GM10248 (cell line): ENCODE data around the gene FOXL3.

Experiments
- CTCF ChIA-PET: fragments of 300-600 bp; sonication (Branson Sonifier 250); formaldehyde crosslinking; extraction: SDS; loops from one replicate; lab custom pipeline; 2021; ENCODE audit warnings: antibody characterized with exemption; lab: Yijun Ruan, JAX
- POLR2A ChIA-PET: fragments of 350-650 bp; sonication (Branson Sonifier 250); formaldehyde crosslinking; extraction: SDS; loops from one replicate; lab custom pipeline; 2020; ENCODE audit warnings: antibody characterized with exemption; lab: Yijun Ruan, JAX
- DNase-seq: peaks from one replicate; pipeline ENCODE4 v3.0.0; 2012; ENCODE audit errors: extremely low spot score
- CTCF ChIP-seq: IDR thresholded peaks from 2 replicates; pipeline ENCODE4 v1.5.1; 2012; ENCODE audit warnings: mild to moderate bottlenecking, low read depth; ENCODE audit errors: extremely low read depth, missing control alignments, control extremely low read depth

The FOXL3 gene

GRCh38 chr7:271266-272107, 18.5 kb upstream of the FOXL3 start:
- no peak for TF ChIP-seq CTCF

DNA sequence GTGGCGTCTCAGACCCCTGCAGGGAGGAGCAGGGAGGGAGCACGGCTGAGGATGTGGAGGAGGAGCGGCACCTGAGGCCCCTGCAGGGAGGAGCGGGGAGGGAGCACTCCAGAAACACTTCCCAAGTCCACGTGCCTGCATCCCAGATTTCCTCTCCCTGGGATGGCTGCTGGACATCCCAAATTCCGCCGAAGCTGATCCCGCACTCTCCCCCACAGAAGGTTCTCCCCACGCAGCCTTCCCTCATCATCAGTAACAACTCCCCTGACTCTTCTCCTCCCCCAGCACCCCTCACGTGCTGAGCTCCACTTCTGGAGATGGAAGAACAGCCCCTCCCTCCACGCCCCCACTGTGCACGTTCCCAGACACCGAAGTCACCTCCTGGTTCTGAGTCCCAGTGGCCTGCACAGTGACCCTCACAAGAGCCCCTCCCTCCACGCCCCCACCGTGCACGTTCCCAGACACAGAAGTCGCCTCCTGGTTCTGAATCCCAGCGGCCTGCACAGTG, 17.8 kb upstream of the FOXL3 start:
- ChIA-PET CTCF (interaction anchor here (8.7 kb wide), 1 partner anchor 8 kb away, joined by 61 read pairs; no protein-coding TSS in a partner anchor), POLR2A (no interaction called here)
- no peak for TF ChIP-seq CTCF
- no peak for DNase-seq

More at GRCh38 chr7:271266-272107, 18.5 kb upstream of the FOXL3 start:
- CTCF ChIA-PET, result interaction anchor here (8.7 kb wide), 1 partner anchor 7 kb away, joined by 61 read pairs; no protein-coding TSS in a partner anchor
- POLR2A ChIA-PET, result no interaction called here
- no peak for DNase-seq

GRCh38 chr7:272631-273030, 17.3 kb upstream of the FOXL3 start:
- POLR2A ChIA-PET, result no interaction called here

DNA sequence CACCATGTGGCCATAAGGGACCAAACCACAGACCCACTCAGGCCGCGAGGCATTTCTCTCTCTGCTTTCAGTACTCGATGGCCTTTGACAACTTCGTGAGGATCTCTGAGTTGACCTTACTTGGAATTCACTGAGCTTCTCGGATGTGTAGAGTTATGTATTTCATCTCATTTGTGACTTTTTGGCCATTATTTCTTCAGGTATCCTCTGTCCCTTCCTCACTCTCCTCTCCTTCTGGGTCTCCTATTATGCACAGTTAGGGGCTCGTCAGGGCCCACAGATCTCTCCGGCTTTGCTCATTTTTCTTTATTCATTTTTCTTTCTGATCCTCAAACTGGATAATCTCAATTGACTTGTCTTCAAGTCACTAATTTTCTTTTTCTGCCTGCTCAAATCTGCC, 16.6 kb upstream of the FOXL3 start:
- ChIA-PET POLR2A (no interaction called here), CTCF (interaction anchor here (8.7 kb wide), 1 partner anchor 9 kb away, joined by 61 read pairs; no protein-coding TSS in a partner anchor)
- TF ChIP-seq CTCF, result no peak
- no peak for DNase-seq

More at GRCh38 chr7:272631-273030, 17.3 kb upstream of the FOXL3 start:
- CTCF ChIA-PET, result interaction anchor here (8.7 kb wide), 1 partner anchor 8 kb away, joined by 61 read pairs; no protein-coding TSS in a partner anchor
- no peak for TF ChIP-seq CTCF
- DNase-seq, result no peak

GRCh38 chr7:274266-274665, 15.7 kb upstream of the FOXL3 start:
- ChIA-PET POLR2A (no interaction called here), CTCF (interaction anchor here (8.7 kb wide), 1 partner anchor 10 kb away, joined by 61 read pairs; no protein-coding TSS in a partner anchor)
- no peak for TF ChIP-seq CTCF
- no peak for DNase-seq

DNA sequence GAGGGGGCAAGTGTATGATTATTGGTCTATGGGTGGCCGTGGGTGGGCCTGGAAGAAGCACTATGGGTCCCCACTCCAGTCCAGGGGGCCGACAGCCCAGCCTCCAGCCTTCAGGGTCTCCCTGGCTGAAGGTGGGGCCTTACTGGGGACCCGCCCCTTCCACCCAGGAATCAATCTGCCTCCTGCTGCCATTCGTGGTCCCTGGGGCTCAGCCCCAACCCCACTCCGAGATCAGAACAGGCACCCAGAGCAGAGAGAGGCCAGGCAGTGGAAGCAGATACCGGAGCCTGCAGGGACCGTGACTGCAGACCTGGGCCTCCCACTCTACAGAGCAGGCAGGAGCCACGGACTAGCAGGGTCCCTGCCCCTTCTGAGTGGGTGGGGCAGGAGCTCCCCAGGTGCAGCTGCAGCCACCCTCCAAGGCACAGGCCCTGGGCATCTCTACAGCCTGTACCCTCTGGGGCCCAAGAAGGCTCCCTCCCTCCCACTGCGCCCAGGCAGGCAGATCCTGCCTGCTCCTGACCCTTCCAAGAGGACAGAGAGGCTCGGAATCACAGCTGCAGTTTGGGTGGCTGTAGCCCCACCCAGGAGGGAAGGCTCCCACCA, 13.6 kb upstream of the FOXL3 start:
- no peak for TF ChIP-seq CTCF
- DNase-seq, result no peak
- CTCF ChIA-PET, result interaction anchor here (1.2 to 8.7 kb wide), 2 partner anchors 12 to 46 kb away, joined by 3 to 61 read pairs; no protein-coding TSS in a partner anchor
- POLR2A ChIA-PET, result no interaction called here
